ENCODE results near the gene ABL1.

The ABL1 gene

GRCh38 chr9:130931508-130932254 is 96.6 kb downstream of the ABL1 start:
- no peak for DNase-seq (ENCODE audit: low read depth)

GRCh38 chr9:130932255-130933079 is 97.4 kb downstream of the ABL1 start:
- DNase-seq (ENCODE audit: low read depth), result no peak

GRCh38 chr9:130933114-130934046 is 98.3 kb downstream of the ABL1 start:
- no peak for DNase-seq (ENCODE audit: low read depth)

GRCh38 chr9:130934246-130934645 is 99.2 kb downstream of the ABL1 start:
- no peak for DNase-seq (ENCODE audit: low read depth)

DNA sequence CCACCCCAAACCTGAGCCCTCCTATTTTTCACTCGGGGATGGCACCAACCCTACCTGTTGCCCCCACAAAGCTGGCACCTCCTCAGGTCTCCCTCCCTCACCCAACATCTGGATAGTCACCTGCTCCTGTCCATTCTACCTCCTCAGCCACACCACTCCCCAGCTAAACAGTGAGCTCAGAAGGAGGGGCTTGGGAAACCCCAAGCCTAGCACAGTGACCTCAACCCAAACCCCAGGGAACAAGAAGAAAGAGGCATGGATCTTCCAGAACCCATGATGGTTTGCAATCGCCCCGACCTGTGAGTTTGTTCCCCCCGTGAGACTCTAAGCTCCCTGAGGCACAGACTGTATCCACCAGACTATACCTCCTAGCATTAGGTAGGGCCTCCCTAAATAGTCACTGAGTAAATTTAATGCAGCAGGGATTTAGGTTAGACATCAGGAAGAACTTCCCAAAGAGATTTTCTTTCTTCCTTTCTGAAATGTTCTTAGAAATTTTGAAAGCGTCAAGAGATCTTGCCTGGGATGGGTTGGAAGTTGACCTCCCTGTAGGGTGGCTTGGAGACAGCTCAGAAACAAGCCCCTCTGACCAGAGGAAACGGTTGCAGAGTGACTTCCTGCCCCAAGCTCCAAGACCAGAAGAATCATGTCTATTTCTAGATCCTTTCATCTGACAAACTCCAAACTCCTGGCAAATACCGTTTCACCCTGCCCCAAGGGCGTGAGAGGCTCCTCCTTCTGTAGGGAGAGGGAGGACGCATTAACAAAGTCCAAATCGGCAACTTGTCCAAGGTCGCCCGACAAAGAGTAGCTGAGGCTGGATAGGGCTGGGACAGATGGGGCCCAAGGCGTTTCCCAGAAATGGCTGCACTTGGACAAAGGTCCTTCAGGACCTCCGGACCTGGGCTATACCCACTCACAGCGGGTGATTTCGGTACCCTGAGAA is 99.9 kb downstream of the ABL1 start:
- no peak for DNase-seq (ENCODE audit: low read depth)

DNA sequence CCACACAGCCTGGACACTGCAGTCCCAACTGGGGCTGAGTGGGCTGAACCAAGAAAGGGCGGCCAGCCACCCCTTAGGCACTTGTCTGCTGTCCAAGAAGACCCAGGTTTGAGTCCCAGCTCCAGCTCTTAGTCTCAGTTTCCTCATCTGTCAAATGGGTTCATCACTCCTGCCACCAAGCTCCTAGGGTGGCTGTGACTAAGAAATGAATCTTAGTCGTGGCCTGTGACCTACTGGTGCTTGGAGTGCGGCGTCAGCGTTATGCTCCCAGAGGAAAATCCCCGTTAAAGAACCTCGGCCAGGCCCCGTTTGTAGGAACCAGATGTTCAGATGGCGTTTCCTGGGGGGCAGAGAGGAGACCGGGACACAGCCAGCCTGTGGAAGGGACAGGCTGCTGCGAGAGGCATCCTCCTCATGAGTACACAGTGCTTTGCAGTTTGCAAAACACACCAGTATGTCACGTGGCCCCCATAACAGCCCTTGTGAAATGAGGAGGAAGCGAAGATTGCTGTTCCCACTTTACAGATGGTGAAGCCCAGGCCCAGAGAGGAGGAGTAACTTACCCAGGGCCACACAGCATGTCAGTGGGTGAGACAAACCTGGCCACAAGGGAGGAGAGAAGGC is 100.7 kb downstream of the ABL1 start:
- no peak for DNase-seq (ENCODE audit: low read depth)

DNA sequence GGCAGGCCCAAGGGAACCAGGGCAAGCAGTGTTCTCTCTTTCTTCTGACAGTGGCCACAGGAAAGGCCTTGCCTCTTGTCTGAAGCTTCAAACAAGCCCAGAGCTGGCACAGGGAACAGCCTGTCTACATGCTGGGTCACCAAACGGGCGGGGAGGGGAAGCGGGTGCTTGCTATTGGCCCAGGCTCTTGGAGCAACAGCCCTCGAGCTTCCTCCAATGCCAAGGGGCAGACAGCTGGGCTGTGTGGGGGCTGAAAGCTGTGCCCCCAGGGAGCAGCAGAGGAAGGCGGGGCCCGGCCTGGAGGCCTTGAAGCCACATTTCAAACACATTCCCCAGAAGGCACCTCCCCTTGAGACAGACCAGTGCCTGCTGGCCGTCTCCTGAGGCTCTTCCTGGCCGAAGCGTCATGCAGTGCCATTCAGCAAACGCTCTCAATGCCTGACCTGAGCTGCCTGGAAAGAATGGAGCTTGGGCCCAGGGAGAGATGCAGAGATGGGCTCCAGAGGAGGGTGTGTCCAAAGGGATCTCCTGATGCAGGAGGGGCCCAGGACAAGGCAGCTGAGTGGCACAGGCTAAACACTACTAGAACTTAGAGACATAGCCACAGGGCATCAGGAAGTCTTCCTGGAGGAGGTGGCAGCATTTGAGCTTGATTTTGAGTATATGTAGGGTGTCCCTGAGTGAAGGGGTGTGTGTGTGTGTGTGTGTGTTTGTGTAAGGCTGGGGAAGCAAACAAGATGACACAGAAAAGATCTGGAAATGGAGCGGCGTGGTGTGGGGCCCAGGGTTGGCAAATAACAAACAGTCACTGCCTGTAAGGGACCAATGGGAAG is 101.4 kb downstream of the ABL1 start:
- DNase-seq (ENCODE audit: low read depth), result no peak
